Fibroblast of lung (primary cell): ENCODE measurements around the gene RCAN3.

Experiments used
- EZH2 ChIP-seq: IDR thresholded peaks from 2 replicates; pipeline ENCODE4 v1.5.1; 2012; ENCODE audit warnings: low read length, control low read depth, mild to moderate bottlenecking; ENCODE audit errors: missing control alignments
- TF ChIP-seq, protein P1 (sequence below), 2 donors: IDR thresholded peaks in 1 of 2; conservative IDR thresholded peaks in 1 of 2; 1 replicate in 1 of 2; 2 replicates in 1 of 2; pipeline ENCODE4 v1.5.1; 2011 to 2012; ENCODE audit warnings: low read length in 2 of 2, control low read depth in 1 of 2, inconsistent platforms in 1 of 2, low read depth in 1 of 2, mild to moderate bottlenecking in 1 of 2

DNA sequence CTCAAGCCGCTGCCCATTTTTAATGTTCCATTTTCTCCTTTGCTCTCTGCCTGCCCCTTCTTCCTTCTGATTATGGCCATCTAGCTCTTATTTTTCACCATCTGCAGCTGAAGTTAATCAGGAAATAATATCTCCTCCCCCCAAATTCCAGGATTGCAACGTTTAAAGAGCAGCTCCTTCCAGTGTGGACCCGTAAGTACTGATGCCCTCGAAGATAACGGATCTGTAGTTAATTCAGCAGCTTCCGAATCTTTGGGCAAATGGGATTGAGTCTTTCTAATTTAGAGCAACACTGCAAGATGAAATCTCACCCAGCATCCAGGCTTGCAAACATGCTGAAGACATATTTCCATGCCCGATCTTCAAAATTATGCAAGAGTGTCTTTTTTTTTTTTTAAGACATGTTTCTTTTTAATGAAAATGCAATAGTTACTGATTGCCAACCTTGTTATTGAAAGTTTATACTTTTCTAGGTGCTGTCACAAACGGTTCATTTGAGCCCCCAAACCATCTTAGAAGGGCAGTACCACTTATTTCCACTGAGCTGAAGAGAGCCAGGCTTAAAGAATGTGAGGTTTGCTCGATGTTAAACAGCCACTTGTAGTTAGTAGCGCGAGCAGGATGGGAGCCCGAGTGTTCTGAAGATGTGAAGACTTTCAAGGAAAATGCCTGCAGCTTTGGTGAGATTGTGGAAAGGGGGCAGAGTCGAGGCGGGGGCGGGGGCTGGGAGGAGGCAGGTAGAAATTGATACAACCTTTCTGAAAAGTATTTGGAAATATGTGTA, 10.9 kb upstream of the RCAN3 start:
- no peak for TF ChIP-seq EZH2
- TF ChIP-seq, protein P1, sequence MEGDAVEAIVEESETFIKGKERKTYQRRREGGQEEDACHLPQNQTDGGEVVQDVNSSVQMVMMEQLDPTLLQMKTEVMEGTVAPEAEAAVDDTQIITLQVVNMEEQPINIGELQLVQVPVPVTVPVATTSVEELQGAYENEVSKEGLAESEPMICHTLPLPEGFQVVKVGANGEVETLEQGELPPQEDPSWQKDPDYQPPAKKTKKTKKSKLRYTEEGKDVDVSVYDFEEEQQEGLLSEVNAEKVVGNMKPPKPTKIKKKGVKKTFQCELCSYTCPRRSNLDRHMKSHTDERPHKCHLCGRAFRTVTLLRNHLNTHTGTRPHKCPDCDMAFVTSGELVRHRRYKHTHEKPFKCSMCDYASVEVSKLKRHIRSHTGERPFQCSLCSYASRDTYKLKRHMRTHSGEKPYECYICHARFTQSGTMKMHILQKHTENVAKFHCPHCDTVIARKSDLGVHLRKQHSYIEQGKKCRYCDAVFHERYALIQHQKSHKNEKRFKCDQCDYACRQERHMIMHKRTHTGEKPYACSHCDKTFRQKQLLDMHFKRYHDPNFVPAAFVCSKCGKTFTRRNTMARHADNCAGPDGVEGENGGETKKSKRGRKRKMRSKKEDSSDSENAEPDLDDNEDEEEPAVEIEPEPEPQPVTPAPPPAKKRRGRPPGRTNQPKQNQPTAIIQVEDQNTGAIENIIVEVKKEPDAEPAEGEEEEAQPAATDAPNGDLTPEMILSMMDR (conservative IDR thresholded peaks at IDR 0.05 in 1 of 2, IDR thresholded peaks at IDR 0.05 in 1 of 2; ENCODE audit: low read depth in 1 of 2, low read length in 2 of 2): no peak
